GM18526 (cell line): ENCODE results near the gene S100P.

ENCODE experiments used
- POLR2A ChIP-seq: IDR thresholded peaks from 3 replicates; pipeline ENCODE4 v1.6.1; 2011; ENCODE audit not compliant: insufficient read length; ENCODE audit errors: extremely low read depth

The S100P gene

GRCh38 chr4:6727943-6728250 is 34.2 kb downstream of the S100P start:
- no peak for TF ChIP-seq POLR2A

GRCh38 chr4:6728320-6729029 is 34.8 kb downstream of the S100P start:
- no peak for TF ChIP-seq POLR2A

- TF ChIP-seq POLR2A: no peak
Observed at GRCh38 chr4:6730603-6731317, 37.1 kb downstream of the S100P start.

GRCh38 chr4:6731318-6731675 is 37.6 kb downstream of the S100P start:
- TF ChIP-seq POLR2A: no peak

- TF ChIP-seq POLR2A: no peak
Observed at GRCh38 chr4:6731780-6732179, 38.1 kb downstream of the S100P start.

- no peak for TF ChIP-seq POLR2A
Observed at GRCh38 chr4:6732441-6733357, 39.0 kb downstream of the S100P start.

- TF ChIP-seq POLR2A: no peak
Observed at GRCh38 chr4:6733358-6734164, 39.9 kb downstream of the S100P start.

GRCh38 chr4:6734165-6734786 is 40.6 kb downstream of the S100P start:
- no peak for TF ChIP-seq POLR2A

GRCh38 chr4:6739920-6740319 is 46.2 kb downstream of the S100P start:
- TF ChIP-seq POLR2A: no peak

GRCh38 chr4:6740347-6740746 is 46.7 kb downstream of the S100P start:
- TF ChIP-seq POLR2A: no peak

GRCh38 chr4:6742507-6742906 is 48.8 kb downstream of the S100P start:
- no peak for TF ChIP-seq POLR2A

- TF ChIP-seq POLR2A: no peak
Observed at GRCh38 chr4:6742989-6743388, 49.3 kb downstream of the S100P start.
